Iris pigment epithelial cell (primary cell): ENCODE data around the gene ARL15.
A peak's percentile ranks its signal among the peaks of the same experiment; 100 is the strongest.

Experiments used
- DNase-seq: peaks from one replicate; pipeline ENCODE4 v3.0.0-alpha.2; 2011; ENCODE audit warnings: low read depth

ARL15 gene

DNA sequence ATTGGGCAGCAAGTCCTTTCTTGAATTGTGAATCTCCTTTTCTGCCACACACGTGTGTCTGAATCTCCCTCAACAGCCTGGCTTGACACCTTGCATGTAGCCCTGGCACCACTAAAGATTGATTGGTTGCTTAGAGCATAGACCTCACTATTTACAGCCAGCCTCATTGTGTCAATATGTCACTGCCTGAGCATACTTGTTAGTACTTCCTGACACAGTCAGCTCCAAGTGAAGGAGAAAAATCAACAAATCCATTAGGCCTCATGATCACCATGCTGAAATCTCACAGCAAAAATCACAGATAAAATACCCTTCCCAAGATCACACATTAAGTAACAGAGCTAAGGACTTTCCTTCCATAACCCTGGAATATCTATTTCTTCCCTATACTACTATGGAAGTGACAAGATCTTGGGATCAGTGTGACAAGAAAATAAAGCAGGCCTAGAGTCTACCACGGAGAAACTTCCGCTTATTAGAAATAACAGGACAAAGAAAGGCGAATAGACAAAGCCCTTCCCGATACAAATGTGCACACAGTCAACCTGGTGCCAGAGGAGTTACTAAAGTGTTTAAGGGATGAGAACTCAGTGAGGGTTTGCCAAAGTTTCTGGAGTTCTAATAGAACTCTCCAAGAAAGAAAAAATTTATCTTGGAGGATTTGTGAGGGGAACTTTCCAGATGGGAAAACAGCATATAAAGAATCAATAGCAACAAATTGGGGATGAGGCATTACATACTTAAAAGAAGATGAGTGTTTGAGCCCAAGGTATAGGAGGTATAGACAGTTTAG lies 5.6 kb upstream of the ARL15 start:
- DNase-seq = no peak

GRCh38 chr5:54313311-54314270 lies 3.2 kb upstream of the ARL15 start:
- no peak for DNase-seq

- DNase-seq = no peak
These were observed 2.1 kb upstream of the ARL15 start for GRCh38 chr5:54312499-54312898.

DNA sequence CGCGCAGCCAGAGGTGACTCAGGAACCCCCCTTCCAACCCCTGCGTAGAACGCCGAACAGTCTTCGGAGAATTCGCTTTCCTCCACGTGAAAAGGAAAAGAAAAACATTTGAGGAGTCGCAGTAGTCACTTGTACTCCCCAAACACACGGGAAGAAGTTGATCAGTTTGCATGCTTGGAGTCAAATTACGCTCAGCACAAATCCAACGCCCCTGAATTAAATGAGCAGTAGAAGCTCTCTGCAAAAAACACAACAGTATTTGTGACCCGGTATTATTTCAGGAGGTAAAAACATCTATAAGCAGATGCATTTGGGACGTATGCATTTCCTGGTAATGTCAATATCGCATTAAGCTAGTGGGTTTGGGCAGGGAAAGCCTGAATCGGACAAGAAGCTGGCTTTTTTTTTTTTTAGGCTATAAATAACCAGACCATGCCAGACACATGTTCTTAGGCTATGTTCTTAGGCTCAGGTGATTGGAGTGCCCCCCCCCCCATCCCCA lies 854 bp upstream of the ARL15 start:
- peak; percentile 60 for DNase-seq

- peak; percentile 22 for DNase-seq
These were observed 511 bp downstream of the ARL15 start for GRCh38 chr5:54309691-54310432.

- peak; percentile 18 for DNase-seq
These were observed 1.1 kb downstream of the ARL15 start for GRCh38 chr5:54309276-54309675.

- no peak for DNase-seq
These were observed 2.8 kb downstream of the ARL15 start for GRCh38 chr5:54307583-54307982.

DNA sequence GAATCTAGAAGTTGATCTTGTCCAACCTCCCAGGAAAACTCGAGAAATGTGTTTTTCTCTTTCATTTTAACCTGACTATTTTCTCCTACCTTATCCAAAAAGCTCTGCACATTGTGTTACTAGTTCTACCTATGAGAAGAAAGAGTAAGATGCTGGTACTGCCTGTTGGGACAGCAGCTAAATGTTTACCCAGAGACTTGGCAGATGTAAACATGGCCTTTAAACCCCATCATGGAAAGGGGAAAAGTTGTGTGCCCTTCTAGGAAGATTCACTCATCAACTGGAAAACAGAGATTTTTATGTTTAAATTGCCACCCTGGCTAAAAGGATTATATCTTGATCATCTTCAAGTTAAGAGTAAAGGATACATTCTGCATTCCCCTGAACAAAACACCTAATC lies 3.5 kb downstream of the ARL15 start:
- DNase-seq = no peak

DNA sequence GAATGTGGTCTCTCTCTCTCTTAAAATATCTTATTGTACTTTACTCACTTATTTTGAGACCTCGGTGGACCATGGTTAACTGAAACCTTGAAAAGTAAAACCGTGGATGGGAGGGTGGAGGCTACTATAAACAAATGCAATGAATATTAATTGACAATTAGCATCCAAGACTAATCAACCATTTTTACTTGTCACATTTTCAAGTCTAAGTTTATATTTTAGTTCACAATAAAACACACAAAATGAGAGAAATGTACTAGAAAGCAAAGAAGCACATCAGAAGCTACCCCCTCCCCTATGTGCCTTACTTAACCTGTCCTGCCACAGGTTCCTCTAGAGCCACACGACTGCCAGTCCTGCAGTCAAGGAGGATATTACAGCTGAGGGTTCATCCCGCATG lies 4.6 kb downstream of the ARL15 start:
- DNase-seq = no peak

- DNase-seq = no peak
These were observed 6.3 kb downstream of the ARL15 start for GRCh38 chr5:54304040-54304439.

DNA sequence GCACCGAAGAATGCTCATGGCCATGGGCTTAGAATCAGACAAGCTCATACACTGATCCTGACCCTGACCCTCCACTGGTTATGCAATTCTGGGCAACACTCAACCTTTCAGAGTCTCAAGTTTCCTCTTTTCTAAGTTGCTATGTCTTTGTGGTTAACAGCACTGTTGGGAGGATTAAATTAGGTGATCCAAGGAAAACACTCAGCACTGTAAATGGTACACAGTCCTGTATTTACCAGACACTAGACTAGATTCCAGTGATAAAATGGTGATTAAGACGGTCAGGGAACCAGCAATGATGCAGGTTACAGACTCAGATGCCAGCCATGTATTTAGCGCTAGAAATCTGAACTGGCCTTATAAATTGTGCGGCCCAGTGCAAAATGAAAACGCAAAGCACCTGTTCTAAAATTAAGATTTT lies 8.1 kb downstream of the ARL15 start:
- peak; percentile 89 for DNase-seq

GRCh38 chr5:54301849-54302248 lies 8.5 kb downstream of the ARL15 start:
- DNase-seq = no peak

DNA sequence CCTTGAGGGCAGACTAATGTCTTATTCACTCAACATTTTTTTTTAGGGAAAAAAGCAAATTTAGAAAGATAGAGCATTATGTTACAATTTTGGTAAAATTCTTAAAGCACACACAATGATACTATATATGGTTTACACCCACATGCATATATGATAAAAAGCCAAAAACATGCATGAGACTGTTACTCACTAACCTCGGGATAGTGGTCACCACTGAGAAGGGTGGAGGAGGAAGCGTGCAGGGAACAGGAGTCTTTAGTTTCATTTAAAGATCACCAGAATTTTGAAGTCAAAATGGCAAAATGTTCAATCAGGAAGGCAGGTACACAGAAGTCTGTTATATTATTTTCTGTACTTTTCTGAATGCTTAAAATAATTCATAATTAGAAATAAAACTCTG lies 9.2 kb downstream of the ARL15 start:
- DNase-seq = no peak

DNA sequence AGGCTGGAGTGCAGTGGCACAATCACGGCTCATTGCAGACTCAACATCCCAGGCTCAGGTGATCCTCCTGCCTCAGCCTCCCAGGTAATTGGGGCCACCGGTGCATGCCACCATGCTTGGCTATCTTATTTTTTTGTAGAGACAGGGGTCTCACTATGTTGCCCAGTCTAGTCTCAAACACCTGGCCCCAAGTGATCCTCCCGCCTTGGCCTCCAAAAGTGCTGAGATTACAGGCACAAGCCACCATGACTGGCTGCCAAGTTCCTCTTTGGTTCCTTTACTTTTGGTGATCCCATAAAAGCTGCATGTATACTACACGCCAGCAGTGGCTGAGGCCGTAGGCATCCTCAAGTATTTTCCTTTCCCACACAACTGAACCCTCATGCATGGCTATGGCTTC lies 11.4 kb downstream of the ARL15 start:
- no peak for DNase-seq

GRCh38 chr5:54296386-54296785 lies 14.0 kb downstream of the ARL15 start:
- no peak for DNase-seq

GRCh38 chr5:54295651-54296276 lies 14.6 kb downstream of the ARL15 start:
- no peak for DNase-seq

GRCh38 chr5:54294097-54294667 lies 16.2 kb downstream of the ARL15 start:
- DNase-seq = no peak

DNA sequence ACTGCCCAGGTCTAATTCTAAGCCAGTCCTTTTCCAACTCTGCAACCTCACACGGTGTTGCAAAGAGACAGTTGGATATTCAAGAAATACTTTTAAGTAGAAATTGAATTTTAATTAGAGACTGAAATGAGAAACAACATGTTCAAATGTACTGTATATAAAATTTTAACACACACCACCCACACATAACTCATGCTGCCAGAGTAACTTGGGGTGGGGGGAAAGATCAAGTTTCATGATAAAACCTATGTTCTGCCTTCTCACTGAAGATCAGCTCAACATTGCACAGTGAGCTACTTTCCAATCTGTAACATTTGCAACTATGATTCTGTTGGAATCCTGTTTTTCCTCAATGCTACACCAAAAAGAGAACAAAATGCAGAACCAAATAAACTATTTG lies 17.5 kb downstream of the ARL15 start:
- DNase-seq = no peak

DNA sequence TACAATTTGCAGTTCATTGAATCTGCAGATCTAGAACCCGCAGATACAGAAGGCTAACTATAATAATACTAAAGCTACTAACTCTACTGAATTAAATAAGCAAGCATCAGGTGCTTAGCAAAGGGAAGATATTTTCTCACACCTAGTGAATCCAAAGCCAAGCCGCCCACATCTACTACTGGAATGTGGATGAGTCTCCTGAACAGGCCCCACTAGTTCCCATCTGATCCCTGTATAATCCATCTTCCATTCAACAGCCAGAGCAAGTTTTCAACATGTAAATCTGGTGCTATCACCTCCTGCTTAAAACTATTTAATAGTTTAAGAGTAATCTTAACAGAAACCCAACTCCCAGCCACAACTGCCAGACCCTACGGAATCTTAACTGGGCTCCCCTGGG lies 18.9 kb downstream of the ARL15 start:
- no peak for DNase-seq

DNA sequence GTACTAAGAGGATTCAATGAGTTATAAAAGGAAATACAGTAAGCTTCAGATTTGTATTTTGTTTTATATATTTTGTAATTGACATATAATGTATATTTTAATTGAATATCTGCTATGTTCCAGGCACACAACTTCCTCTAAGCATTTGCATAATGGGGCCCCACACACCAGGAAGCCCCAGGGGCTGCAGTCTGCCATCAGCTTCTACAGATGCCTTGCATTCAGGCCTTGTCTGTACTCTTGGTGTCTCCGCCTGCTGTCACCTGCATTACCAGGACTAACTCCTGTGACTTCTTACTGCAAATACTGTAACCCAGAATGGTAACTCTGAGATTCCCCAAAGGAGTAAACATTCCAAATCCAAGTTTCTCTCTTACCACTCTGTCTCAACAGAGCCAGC lies 20.6 kb downstream of the ARL15 start:
- DNase-seq = no peak

DNA sequence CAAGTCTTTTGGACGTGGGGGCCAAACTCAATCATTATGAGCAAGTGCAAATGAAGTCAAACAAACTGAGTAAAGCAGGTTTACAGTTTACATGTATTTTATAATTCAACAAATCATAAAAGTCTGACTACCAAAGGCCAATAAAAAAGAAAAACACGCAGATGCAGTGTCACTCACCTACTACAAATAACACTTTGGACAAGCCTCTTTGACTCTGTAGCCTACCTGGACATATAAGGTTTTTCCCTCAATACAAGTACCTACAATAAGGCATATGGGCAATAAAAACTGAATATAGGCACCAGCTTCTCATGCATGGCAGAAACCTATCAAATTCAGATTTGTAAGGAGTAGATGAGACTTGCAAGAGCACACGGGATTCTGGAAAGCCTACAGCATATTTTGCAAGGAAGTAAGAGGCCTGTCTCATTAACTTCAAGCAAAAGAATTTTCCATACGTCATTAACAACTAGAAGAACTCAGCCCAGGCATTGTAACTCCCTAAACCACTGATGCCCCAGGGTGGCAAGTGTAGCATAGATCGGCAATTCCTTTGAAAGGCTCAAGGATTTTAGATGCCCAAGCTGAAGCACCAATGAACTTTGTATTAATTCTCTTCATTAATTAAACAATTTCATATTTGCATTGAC lies 21.7 kb downstream of the ARL15 start:
- DNase-seq = no peak
